H4 (cell line): ENCODE results near the gene FGF12. TPM values are rescaled to one million over a fixed set of nuclear protein-coding genes. Genes with fewer than 3 reads are reported as not detected.

Experiments
- DNase-seq: peaks from one replicate; pipeline ENCODE4 v3.0.0-alpha.2; 2015; ENCODE audit warnings: low spot score
- total RNA-seq: library from RNA; depleted of rRNA; stranded (reverse); fragments of >200 nt; shearing (Covaris generic); gene quantifications from 2 replicates; pipeline ENCODE4 v1.2.3, GENCODE V29; 2014

Gene FGF12
- total RNA-seq, 1 experiment from 2014 or later: 4.4 TPM

DNA sequence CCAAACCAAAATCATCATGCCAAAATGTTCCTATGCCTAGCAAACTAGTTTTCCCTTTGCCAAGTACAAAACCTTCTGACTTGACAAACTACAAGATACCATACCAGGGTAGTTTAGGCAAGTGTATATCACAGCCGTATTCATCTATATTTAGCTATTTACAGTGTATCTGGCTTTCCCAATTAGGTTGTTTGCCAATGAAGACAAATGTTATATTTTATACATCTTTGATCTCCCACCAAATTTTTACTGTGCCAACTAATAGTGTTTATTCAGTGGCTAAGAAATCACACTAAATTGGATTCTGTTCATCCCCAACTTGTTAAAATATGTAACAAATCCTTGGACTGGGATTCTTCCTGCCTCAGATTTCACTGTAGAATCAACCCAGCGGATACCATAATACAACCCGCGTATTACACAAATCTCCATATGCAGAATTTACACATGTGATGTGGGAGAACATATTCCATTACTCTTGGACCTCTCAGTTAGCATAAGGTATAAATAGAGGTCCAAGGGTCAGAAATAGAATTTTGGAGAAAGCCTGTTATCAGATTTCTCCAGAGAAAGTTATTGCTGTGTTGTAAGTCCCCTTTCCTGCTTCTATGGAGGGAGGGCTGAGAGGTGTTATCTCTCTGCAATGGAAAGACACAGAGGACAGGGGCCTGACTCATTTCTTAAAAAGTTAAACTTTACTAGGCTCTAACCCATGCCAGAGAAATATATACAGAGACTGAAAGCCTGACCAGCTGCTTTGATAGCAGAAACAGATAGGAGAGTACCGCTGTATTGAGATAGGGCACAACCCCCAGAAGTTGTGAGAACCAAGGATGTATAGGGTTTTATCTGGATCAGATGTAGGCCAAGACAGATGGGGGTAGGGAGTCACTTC lies 467.0 kb downstream of the FGF12 start:
- DNase-seq: no peak

DNA sequence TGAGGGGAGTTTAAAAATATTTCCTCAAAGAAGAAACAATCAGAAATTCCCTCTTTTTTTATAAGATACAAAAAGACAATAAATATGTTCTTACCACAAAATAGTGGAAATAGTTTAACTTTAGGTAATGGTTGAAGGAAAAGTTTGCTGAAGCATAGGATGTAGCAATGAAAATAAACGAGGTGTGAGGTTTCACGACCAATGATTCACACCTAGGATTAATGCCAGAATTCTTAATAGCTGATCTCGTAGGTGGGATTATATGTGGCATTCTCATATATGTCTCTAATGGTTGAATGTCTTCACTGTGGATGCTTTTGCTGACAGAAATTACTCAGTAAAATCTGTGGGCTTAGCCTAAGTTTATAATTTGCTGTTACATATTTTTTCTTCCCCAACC lies 467.7 kb downstream of the FGF12 start:
- no peak for DNase-seq

DNA sequence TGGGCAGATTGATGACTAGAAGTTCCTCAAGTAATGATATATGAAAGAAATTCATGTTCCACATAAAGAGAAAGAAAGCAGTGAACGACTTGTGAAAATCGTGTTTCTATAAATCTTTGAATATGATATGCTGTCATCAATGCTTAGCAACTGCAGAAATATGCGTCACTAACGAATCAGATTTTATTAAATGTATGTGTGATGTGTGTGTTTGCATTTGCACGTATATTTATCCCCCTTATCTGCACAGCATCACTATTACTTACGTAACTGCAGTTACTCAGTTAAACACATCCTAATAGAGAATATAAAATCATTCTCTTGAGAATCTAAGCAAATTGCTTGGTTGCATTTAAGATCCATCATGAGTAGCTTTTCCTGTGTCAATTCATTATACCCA lies 468.6 kb downstream of the FGF12 start:
- DNase-seq: no peak

DNA sequence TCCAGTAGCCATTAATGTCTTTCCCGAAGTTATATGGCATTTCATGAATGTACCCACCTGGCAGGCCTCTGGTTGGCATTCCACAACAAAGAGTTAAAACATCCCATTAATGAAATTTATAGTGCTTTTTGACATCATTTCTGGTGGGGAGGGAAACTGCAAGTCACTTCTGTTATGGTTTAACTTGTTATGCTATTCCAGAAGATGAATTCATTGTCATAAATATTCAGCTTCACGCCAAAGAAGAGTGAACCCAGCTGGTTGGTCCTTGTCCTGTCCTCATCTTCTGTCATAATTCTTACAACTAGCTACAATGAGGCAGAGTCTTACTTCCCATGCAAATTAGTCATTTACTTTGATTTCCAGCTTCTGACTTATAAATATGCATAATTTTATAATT lies 471.5 kb downstream of the FGF12 start:
- no peak for DNase-seq

DNA sequence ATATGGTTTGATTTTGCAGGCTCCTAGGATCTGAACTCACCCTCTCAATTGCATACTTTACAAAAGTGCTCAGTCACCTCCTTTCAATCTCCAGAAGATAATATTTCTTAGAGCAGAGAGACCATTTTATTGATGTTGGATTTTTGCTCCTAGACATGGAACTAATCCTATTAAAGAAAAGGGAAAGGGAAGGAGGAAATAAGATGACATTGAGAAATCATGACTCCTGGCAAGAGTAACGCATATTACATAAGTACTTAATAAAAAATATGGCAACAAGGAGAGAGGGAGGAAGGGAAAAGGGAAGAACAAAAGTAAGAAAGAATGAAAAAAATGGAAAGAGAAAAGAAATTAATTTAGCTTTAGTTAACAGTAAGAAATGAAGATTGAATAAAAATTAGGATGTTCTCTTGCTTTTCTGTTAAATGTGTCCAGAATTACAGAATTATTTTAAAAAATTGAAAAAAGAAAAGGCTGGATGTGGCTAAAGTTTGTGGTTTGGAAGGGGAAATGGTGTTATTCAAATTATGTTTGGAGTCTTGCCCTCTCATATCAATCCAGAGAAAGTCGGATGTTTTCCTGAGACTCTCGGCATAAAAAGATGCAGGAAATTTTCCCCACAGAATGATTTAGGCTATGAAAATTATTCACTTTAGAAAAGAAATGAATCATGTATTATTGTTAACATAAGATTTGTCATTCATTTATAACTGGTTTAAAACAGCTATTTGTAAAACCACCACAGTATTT lies 474.0 kb downstream of the FGF12 start:
- DNase-seq: no peak

DNA sequence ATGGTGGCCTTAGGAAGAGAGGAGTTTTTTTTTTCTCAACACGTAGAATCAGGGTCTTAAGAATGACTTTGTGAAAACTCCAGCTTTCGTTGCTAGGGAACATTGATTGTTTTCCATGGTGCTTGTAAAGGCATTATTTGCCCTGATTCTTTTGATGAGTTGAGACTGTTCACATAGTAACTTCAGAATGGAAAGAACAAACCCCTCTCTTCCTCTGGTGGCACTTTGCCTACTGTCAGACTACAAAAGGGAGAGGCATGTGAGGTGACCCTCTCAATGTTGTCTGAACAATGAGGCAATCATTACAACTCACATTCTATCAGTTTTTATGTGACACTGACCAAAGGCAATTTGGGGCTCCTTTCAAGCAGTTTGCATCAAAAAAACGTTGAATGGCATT lies 477.8 kb downstream of the FGF12 start:
- DNase-seq: no peak

DNA sequence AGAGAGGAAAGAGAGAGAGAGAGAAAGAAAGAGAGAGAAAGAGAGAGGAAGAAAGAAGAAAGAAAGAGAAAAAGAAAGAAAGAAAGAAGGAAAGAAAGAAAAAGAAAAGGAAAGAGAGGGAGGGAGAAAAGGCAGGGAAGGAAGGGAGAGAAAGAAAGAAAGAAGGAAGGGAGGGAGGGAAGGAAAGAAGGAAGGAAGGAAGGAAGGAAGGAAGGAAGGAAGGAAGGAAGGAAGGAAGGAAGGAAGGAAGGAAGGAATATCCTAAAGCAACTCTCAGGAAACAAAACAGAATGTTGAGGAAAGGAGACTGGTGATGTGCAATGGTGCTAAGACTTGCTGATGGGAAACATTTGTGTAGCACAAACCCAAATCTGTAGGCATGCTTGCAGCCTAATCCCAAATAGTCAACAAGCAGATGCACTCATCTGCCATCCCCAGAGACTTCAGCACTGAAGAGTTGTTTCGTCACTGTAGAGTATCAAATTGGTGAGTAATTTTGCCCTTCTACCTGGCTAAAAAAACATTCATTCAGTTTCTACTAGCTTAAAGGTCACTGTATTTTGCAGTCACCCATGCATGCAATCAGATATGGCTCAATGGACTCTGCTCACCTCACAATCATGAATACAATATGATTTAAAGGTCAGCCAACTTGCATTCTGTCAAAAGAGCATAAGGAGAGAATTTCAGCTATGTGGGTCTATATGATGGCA lies 480.3 kb downstream of the FGF12 start:
- DNase-seq: no peak

DNA sequence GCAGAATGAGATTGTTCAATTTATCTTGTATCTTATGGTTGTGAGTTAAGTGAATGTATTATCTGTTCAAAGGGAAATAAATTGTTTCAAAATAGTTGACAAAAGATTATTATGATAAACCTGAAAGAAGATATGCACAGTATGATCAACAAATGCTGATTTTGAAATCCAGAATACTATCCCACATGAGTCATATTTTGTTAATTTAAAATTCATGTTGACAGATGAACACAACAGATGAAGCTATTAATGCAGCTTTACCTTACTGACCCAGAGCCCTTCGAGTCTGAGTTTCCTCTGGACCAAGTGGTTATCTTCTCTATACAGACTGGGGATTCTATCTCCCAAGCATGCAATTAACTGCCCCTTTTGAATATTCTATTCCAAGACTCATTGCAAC lies 482.8 kb downstream of the FGF12 start:
- DNase-seq: no peak

DNA sequence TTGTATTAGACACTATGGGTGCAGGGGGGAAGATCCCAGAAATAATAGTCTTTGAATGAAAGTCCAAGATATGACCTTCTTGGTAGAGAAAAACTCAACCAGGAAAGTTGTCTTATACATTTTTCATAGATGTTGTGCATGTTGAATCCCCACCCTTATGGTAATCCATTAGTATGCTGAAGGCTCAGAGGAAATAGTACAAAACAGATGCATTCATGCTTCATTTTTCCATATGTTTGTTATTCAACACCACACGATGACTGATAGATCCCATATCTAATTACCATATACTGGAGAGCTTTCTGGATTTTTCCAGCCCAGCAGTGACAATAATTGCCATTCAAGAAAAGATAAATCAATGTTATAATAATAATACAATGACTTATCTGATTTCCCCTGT lies 487.4 kb downstream of the FGF12 start:
- DNase-seq: no peak

DNA sequence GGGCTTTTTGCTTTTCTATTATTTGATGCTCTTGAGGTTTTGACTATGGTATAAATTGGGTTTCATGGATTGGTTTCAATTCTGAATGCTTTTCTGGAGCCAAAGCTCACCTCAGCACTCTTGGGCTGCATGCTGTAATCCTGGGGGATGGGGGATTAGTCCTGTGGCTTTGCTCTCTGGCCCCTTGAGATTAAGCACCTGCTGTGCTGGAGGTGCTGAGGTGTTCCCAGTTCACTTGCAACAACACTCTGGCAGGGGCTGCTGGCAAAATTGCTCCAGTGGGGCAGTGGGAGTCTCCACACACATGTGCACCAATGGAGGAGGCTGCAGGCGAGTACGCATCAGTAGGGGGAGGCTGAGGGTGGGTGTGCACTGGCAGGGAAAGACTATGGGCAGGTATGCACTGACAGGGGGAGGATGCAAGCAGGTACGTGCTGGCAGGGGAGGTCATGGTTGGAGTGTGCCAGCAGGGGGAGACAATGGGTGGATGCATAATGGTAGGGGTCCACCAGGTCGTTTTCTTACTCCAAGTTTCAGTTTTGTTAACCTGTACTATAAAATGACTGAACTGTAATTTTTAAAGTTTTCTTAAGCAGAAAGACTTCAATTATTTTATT lies 489.2 kb downstream of the FGF12 start:
- no peak for DNase-seq

DNA sequence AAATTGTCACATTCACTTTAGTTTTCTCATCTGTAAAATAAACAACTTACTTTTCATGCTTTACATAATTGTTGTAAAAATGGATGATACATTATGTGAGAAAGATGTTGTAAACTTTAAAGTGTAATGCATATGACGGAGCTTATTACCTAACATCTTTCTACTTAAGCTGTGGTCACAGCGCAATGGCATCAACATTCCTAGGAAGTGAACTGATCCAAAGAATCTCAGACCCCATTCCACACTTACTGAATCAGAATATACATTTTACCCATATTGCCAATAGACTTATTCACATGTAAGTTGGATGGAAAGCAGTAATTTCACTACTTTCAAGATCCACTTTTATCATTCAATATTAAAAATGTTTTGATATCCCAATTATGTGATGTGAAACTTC lies 497.5 kb downstream of the FGF12 start:
- DNase-seq: no peak

DNA sequence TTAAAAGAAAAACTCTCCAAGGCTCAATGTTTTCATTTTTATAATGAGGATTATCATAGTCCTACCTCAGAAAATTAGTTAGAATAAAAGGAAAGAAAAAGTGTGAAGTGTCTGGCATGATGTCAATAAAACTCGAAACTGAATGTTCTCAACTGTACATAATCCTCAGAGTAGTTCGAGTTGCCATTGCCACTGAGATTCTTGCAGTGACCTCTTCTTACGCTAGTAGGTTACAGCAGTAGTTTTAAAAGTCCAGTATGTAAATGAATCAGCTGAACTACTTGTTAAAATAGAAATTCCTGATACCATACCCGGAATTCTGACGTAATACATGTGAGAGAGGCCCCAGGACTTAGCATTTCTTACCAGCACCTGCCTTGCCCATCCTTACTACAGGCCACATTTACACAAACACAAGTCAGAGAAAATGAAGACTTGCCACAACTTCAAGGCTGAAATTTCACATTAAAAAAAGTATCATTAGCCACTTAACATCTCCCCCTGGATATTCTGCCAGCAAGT lies 502.6 kb downstream of the FGF12 start:
- no peak for DNase-seq

DNA sequence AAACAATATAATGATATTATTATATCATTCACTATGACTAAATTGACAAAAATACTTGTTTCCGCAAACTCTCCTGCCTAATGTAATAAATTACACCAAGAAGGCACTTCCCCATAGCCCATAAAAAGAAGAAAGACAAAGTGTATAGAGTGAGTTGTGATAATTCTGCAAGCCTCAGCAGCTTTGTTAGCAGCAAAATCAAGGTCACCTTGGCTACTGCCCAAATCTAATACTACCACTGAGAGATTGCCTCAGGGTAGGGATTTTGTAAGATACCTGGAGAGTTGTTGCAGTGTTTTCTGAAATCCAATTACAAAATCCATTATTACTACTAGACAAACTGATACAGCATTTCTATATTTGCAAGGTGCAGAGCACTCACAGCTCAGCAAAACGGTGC lies 503.5 kb downstream of the FGF12 start:
- DNase-seq: no peak

DNA sequence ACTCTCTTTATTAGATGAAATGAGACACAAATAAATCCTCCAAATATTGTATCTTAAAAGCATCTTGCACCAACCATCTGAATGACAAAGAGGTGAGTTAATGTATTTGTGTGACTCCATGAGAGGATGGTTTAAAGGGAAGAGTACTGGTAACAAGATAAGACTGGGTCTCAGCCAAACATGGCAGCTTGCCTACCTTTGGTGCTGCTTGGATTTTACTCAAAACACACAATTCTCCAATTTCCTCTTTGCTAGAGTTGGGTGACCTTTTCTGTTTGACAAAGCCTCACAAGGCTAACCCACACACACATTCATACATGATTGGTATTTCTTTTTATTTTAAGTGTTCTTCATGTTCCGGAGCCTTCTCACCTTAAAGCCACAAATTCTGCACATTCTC lies 506.4 kb downstream of the FGF12 start:
- DNase-seq: no peak

DNA sequence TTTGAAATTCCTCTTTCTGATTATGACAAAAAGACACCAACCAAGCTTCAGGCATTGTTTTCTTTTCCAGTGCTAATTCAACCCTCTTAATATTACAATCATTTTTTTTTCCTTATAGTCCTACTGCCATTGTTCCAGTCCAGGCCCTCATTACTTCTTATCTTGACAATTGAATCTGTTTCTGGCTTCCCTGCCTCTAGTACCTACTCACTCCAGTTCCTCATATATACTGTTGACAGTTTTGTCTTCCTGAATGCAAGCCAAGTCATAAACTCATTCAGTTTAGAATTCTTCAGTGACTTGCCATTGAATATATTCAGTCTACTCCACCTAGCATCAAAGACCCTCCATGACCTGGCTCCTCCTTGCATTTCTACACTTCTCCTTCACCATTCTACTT lies 507.4 kb downstream of the FGF12 start:
- DNase-seq: no peak

DNA sequence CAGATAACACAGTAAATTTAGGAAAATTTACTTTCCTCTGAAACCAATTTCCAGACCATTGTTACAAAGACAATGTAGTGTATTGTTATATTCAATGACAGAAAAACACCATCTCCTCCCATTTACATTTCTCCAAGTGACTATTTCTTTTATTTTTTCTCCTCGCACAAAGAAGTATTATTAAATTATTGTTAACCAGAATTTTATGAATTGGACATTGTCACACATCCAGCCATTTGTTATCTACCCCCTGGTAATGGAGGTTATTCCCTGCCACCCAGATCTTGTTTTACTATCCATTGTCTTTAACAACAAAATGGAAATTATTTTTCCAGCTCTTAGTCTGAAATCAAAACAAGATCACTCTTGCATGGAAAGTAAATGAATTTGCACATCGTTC lies 511.3 kb downstream of the FGF12 start:
- DNase-seq: no peak

DNA sequence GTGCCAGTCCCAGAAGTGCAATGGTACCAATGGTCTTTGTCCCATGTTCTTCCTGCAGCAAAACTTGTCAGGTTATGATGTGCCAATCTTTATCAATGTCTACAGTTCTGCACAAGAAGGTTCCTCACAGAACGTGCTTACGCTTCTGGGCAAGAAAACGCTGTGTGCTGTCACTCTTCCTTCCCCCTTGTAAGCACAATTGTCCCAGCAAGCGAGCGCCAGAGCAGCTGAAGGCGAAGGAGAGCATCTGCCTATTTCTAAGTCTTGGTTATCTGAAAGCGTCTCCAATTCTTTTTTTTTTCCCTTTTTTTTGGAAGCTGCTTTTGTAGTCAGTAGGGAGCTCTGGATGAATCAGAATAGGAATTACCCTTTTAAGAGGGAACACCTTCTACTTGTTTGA lies 514.4 kb downstream of the FGF12 start:
- DNase-seq: no peak

DNA sequence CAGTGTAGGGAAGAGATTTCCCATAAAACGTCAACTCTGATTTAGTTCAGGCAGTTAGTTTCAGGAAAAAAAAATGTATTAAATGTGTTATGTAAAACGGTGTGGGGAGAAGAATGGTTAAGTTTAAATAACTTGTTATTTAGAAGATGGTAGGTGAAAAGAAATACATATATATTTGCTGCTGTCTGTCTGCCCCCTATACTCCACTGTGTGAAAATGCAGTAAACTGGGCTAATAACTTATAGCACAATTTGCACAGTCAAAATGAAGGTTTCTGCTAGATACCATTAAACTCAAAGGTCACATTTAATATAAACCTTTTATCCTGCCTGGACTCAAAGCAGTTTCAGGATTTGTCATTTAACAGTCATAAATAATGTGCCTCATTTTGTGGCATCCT lies 515.0 kb downstream of the FGF12 start:
- no peak for DNase-seq

DNA sequence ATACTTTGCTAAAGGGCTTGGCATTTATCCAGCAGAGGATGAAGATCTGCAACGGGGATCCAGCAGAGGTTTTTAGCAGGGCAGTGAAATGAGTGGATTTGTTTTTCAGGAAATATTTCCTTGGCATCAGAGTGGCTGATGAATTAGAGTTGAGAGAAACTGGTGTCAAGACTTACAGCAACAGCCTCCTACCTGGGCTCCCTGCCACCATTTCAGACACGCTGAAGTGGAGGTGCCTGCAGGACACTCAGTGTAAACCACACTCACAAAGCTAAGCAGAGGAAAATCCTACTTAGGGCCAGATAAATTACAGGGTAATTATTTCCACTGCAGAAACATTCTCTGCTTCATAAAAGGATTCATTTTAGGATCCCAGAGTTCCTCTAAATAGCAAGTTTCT lies 519.7 kb downstream of the FGF12 start:
- DNase-seq: no peak

DNA sequence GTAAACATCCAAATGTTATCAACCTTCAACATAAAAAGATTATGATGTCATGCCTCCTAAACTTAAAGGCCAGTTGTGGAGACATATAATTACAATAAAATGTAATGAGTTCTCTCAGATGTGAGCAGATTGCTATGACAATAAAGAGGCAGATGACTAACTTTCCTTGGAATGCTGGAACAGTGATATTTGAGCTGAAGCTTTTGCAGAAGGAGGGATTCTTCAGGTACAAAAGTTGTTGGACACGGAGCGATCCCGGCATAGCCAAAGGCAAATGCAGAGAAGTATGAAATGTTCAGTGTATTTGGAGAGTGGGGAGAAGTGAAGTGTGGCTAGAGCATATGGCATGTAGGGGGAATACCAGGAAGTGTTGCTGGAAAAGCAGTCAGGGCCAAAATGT lies 520.1 kb downstream of the FGF12 start:
- DNase-seq: no peak

DNA sequence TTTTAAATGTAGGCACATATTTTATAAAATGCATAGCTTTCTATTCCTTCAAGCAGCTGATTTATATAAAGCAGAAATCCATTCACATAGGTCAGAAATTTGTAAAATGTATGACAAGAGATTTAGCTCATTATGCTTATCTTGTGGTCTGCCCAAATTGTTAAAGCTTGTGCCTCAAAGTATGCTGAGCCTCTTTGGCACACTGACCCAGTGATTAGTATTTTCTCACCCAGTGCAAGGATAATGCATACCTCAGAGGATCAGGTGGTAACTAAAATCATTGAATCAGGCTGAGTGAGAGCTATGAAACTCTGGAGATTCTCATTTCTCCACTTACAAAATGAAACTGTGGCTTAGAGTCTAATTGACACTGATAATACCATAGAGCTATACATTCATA lies 533.3 kb downstream of the FGF12 start:
- DNase-seq: no peak
